Panc1 (cell line): ENCODE measurements around the gene KMO.

Experiments
- CTCF ChIP-seq: fragments of 450-650 bp; IDR thresholded peaks from 2 replicates; pipeline ENCODE4 v1.5.1; 2017; ENCODE audit warnings: mild to moderate bottlenecking
- POLR2AphosphoS5 ChIP-seq: IDR thresholded peaks from 2 replicates; pipeline ENCODE4 v1.6.1; 2012; ENCODE audit warnings: mild to moderate bottlenecking, low read depth, low read length, moderate library complexity
- REST ChIP-seq, 2 experiments: IDR thresholded peaks; 2 replicates each; pipeline ENCODE4 v1.6.1; 2011 to 2012; ENCODE audit warnings: low read depth in 2 of 2, control low read depth in 1 of 2, low read length in 1 of 2, mild to moderate bottlenecking in 1 of 2, moderate library complexity in 1 of 2; ENCODE audit not compliant: insufficient read depth in 1 of 2
- TCF7L2 ChIP-seq: IDR thresholded peaks from 2 replicates; pipeline ENCODE4 v1.6.1; 2011; ENCODE audit warnings: mild to moderate bottlenecking, low read depth, low read length, inconsistent platforms

- TF ChIP-seq CTCF = no peak
- TF ChIP-seq POLR2AphosphoS5 = no peak
- TF ChIP-seq REST (IDR thresholded peaks at IDR 0.05; ENCODE audit: insufficient read depth in 1 of 2, low read depth in 2 of 2, low read length in 1 of 2) = no peak
- no peak for TF ChIP-seq TCF7L2
These were observed 10.5 kb upstream of the KMO start for GRCh38 chr1:241521718-241522117.
